H54 (cell line): ENCODE results near the gene SFXN5.

ENCODE experiments used
- DNase-seq: peaks from one replicate; pipeline ENCODE4 v3.0.0; 2011; ENCODE audit warnings: low spot score, mixed read lengths; ENCODE audit not compliant: insufficient read length
- FAIRE-seq: peaks from 3 replicates; lab custom pipeline; 2011; peaks lifted over from hg19 to GRCh38; lab: Jason Lieb, UNC
- POLR2A ChIP-seq: IDR thresholded peaks from 2 replicates; pipeline ENCODE4 v1.6.1; 2011; ENCODE audit warnings: low read depth, mild to moderate bottlenecking, low read length

SFXN5 gene

GRCh38 chr2:72979896-72980295 lies 91.6 kb downstream of the SFXN5 start:
- no peak for FAIRE-seq
- DNase-seq: no peak
- no peak for TF ChIP-seq POLR2A

GRCh38 chr2:72975017-72975416 lies 96.5 kb downstream of the SFXN5 start:
- FAIRE-seq (no peak), DNase-seq (no peak)
- TF ChIP-seq POLR2A: no peak

- no peak for TF ChIP-seq POLR2A
- no peak for DNase-seq
- no peak for FAIRE-seq
These were observed 97.1 kb downstream of the SFXN5 start for GRCh38 chr2:72974436-72974754.

GRCh38 chr2:72973566-72974435 lies 97.7 kb downstream of the SFXN5 start:
- DNase-seq: peak; percentile 81
- FAIRE-seq: no peak
- no peak for TF ChIP-seq POLR2A

GRCh38 chr2:72973137-72973535 lies 98.4 kb downstream of the SFXN5 start:
- no peak for FAIRE-seq
- DNase-seq: no peak
- no peak for TF ChIP-seq POLR2A

GRCh38 chr2:72972352-72973136 lies 99.0 kb downstream of the SFXN5 start:
- no peak for FAIRE-seq
- DNase-seq: no peak

GRCh38 chr2:72971036-72971435 lies 100.5 kb downstream of the SFXN5 start:
- DNase-seq: no peak
- no peak for FAIRE-seq
- TF ChIP-seq POLR2A: no peak

More at GRCh38 chr2:72972352-72973136, 99.0 kb downstream of the SFXN5 start:
- TF ChIP-seq POLR2A: no peak

- no peak for TF ChIP-seq POLR2A
- no peak for FAIRE-seq
- no peak for DNase-seq
These were observed 101.8 kb downstream of the SFXN5 start for GRCh38 chr2:72969706-72970105.

GRCh38 chr2:72968286-72968685 lies 103.2 kb downstream of the SFXN5 start:
- no peak for DNase-seq
- no peak for TF ChIP-seq POLR2A
- no peak for FAIRE-seq

- no peak for TF ChIP-seq POLR2A
- no peak for DNase-seq
- no peak for FAIRE-seq
These were observed 105.6 kb downstream of the SFXN5 start for GRCh38 chr2:72965770-72966450.

- no peak for TF ChIP-seq POLR2A
- FAIRE-seq (no peak), DNase-seq (no peak)
These were observed 106.5 kb downstream of the SFXN5 start for GRCh38 chr2:72965016-72965415.

GRCh38 chr2:72964146-72964525 lies 107.4 kb downstream of the SFXN5 start:
- TF ChIP-seq POLR2A: no peak
- FAIRE-seq (no peak), DNase-seq (no peak)

GRCh38 chr2:72963423-72964145 lies 107.9 kb downstream of the SFXN5 start:
- no peak for TF ChIP-seq POLR2A
- no peak for FAIRE-seq
- no peak for DNase-seq
